NCI-H345 treated with DMSO at 0.1 percent for 48 hours (cell line): ENCODE results near the gene GRK6.

ENCODE experiments used
- DNase-seq: peaks from one replicate; lab custom pipeline; 2025; ENCODE audit not compliant: unreplicated experiment; lab: John Stamatoyannopoulos, UW

The GRK6 gene

GRCh38 chr5:177425801-177426565 lies 493 bp upstream of the GRK6 start:
- peak; percentile 99 for DNase-seq

- no peak for DNase-seq
These were observed 841 bp downstream of the GRK6 start for GRCh38 chr5:177427211-177427822.

GRCh38 chr5:177427919-177428573 lies 1.6 kb downstream of the GRK6 start:
- no peak for DNase-seq

- DNase-seq: no peak
These were observed 2.2 kb downstream of the GRK6 start for GRCh38 chr5:177428574-177429217.

GRCh38 chr5:177429248-177430040 lies 3.0 kb downstream of the GRK6 start:
- no peak for DNase-seq

- no peak for DNase-seq
These were observed 3.9 kb downstream of the GRK6 start for GRCh38 chr5:177430140-177430951.

- DNase-seq: no peak
These were observed 4.5 kb downstream of the GRK6 start for GRCh38 chr5:177430972-177431316.

- no peak for DNase-seq
These were observed 5.1 kb downstream of the GRK6 start for GRCh38 chr5:177431317-177432142.

- no peak for DNase-seq
These were observed 5.8 kb downstream of the GRK6 start for GRCh38 chr5:177432143-177432838.

GRCh38 chr5:177432839-177433657 lies 6.6 kb downstream of the GRK6 start:
- DNase-seq: no peak

GRCh38 chr5:177433658-177434217 lies 7.3 kb downstream of the GRK6 start:
- DNase-seq: no peak

GRCh38 chr5:177434437-177434836 lies 8.0 kb downstream of the GRK6 start:
- no peak for DNase-seq

- no peak for DNase-seq
These were observed 8.7 kb downstream of the GRK6 start for GRCh38 chr5:177434942-177435738.

- DNase-seq: no peak
These were observed 9.5 kb downstream of the GRK6 start for GRCh38 chr5:177435847-177436536.

GRCh38 chr5:177437623-177438022 lies 11.1 kb downstream of the GRK6 start:
- DNase-seq: no peak

- no peak for DNase-seq
These were observed 12.0 kb downstream of the GRK6 start for GRCh38 chr5:177438468-177438867.
